HK-2 (cell line): ENCODE data around the gene KRTAP5-11.
"Not testable (repeated sequence)": the region's sequence is repeated elsewhere in the genome, so short reads cannot be mapped to it uniquely, and the experiment has no call there.

Experiments
- DNase-seq: peaks from one replicate; pipeline ENCODE4 v3.0.0-alpha.2; 2018; ENCODE audit not compliant: unreplicated experiment

The KRTAP5-11 gene

GRCh38 chr11:71556018-71556417, 26.7 kb downstream of the KRTAP5-11 start:
- DNase-seq = no peak

- DNase-seq = no peak
Measured at GRCh38 chr11:71555508-71555907, 27.2 kb downstream of the KRTAP5-11 start.

- DNase-seq = no peak
Measured at GRCh38 chr11:71554996-71555395, 27.7 kb downstream of the KRTAP5-11 start.

GRCh38 chr11:71551711-71552110, 31.0 kb downstream of the KRTAP5-11 start:
- DNase-seq = no peak

- DNase-seq = no peak
Measured at GRCh38 chr11:71548716-71549151, 33.9 kb downstream of the KRTAP5-11 start.

DNA sequence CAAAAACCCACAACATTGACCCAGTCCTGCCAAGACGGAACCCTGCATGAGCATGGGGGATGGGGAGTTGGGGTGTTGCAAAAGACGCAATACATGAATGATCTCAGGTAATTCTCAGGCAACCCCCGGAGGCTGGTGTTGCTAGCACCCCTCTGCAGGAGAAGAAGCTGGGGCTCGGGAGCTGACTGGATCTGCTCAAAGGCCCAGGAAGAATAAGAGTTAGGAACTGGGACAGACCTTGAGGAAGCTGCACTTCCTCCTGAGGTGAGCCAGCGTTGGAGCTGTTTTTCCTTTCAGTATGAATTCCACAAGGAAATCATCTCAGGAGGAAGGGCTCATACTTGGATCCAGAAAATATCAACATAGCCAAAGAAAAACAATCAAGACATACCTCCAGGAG, 34.6 kb downstream of the KRTAP5-11 start, which contains the start of gene KRTAP5-9:
Gene KRTAP5-9 (plus strand): TSS at position 301 of the 400 bp plus-strand sequence. CDS start 238 bp downstream, outside the sequence.
- no peak for DNase-seq

DNA sequence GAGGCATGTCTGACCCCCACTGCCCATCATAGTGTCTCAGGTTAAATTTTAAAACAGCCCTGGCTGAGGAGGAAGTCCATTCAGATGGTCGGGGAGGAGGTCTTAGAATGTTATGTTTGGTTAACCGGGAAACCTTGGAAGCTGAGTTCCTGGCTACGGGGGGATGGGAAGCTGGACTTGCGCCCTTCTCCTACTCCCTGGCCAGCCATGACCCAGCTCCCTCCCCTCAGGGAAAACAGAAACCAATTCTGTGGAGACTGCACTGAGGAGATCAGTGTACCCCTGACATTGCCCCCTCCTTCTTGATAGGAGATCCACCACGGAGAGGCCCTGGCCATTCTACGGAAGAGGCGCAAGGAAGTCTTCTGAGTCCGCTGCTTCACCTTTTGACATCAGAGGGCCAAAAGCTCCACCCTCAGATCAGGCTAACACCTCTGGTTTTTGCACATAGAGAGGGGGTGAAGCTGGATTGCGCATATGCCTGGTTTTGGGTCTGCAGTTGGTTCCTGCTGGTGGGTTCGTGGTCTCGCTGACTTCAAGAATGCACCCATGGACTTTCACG, 37.2 kb downstream of the KRTAP5-11 start:
- no peak for DNase-seq

DNA sequence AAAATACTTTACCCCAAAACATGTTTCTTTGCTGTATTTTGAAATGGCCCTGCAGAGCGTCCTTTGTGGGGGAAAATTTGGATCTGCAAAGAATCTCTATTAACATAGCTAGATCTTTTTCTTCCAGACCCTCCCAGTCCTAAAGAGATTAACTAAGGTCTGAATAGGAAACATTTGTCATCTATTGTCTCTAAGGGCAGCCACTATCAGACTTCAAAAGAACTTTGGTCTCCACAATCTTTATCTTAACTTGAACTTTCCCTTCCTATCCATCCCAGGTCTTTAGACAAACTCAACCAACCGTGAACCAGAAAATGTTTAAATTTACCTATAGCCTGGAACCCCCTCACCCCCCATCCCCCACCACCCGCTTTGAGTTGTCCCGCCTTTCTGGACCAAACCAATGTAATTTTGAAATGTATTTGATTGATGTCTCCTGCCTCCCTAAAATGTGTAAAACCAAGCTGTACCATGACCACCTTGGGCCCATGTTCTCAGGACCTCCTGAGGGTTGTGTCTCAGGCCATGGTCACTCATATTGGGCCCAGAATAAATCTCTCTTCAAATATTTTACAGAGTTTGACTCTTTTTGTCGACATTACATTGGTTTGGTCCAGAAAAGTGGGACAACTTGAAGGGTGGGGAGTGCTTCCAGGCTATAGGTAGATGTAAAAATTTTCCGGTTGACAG, 38.0 kb downstream of the KRTAP5-11 start:
- DNase-seq = no peak

DNA sequence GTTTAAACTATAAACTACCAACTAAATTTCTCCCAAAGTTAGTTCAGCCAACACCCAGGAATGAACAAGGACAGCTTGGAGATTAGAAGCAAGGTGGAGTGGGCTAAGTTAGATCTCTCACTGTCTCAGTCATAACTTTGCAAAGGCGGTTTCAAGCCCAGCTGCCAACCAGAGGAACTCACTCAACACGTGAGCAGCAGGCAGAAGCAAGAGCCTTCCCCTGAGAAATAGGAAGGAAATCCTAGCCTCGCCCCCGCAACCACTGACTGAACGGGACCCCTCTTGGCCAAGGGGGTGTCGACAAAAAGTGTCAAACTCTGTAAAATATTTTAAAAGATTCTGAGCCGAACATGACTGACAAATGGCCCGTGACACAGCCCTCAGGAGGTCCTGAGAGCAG, 38.8 kb downstream of the KRTAP5-11 start:
- no peak for DNase-seq

DNA sequence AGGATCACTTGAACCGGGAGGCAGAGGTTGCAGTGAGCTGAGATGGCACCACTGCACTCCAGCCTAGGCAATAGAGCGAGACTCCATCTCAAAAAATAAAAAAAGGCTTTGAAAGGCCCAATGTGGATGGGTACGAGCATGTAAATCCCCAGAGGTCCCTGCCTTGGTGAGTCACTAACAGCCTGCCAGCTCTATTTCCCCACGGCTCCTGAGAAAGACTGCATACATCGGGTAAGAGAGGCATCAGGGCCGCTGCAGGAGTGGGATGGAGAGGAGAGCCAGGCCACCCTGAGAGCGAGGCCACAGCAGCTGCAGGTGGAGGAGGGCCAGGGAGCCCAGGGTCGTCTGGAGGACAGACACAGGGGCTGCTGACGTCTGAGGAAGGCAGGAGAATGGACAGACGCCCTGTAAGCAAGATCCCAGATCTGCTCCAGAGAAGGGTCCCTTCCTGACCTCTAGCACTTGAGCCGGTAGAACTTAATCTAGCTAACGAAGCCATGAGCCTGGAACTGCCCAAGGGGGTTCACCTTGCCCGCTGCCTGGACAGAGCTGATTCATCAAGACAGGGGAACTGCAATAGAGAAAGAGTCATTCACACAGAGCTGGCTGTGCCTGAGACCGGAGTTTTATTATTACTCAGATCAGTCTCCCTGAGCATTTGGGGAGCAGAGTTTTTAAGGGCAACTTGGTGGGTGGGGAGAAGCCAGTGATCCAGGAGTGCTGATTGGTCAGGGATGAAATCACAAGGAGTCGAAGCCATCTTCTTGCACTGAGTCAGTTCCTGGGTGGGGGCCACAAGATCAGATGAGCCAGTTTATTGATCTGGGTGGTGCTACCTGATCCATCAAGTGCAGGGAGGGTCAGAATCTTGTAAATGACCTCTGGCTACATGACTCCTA, 39.5 kb downstream of the KRTAP5-11 start:
- no peak for DNase-seq

- DNase-seq = no peak
Measured at GRCh38 chr11:71542382-71542781, 40.3 kb downstream of the KRTAP5-11 start.

DNA sequence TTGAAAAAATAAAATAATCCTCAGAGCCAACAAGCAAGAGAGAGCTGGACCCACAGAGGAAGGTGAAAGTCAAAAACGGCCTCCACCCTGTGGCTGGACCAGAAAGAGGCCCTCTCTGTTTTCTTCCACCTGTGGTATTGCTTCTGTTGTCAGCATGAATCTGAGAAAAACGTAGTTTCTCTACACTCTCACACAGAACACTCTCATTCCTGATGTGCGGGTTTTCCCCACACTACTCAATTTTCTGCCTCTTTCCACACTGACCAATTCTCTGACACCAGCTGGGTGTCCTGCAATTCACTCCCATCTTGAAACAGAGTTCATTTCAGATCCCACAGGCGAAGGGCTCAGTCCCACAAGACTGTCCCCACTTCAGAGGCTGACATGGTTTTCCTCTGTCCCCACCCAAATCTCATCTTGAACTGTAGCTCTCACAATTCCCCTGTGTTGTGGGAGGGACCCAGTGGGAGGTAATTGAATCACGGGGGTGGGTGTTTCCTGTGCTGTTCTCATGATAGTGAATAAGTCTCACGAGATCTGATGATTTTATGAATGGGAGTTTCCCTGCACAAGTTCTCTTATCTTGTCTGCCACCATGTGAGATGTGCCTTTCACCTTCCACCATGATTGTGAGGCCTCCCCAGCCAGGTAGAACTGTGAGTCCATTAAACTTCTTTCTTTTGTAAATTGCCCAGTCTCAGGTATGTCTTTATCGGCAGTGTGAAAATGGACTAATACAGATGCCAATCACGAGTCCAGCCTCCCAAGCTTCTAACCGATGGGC, 42.0 kb downstream of the KRTAP5-11 start:
- not testable (repeated sequence) for DNase-seq

- not testable (repeated sequence) for DNase-seq
Measured at GRCh38 chr11:71539971-71540370, 42.7 kb downstream of the KRTAP5-11 start.

DNA sequence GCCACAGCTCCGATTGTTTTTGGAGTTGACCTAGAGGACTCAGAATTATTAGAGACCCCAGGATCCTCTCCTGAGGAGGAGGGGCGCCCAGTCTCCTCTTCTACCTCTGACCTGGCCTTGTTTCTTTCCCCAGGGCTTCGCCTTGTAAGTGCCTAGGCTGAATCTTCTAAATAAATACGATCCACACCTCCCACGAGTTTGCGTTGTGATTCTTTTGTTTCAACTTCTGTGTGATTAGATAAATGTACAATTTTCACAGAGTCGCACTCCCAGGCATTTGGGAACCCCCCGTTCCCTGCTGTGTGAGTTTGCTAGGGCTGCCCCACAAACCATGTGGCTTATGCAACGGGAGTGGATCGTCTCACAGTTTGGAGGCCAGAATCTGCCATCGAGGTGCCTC, 43.7 kb downstream of the KRTAP5-11 start:
- DNase-seq = no peak

DNA sequence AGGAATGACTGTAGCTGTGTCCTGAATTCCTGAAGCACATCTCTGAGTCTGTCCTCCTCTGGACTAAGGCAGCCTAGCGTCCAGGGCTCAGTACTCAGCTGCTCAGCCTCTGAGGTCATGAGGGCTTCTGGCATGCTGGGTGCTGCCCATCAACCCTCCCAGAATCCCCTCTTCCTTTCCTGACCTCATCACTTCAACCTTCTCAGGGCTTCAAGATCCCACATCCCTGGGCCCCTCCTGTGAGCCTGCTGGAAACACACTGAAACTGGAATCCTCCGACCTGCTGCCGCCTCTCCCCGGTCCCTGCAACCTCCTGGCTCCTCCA, 44.0 kb downstream of the KRTAP5-11 start:
- no peak for DNase-seq

- DNase-seq = not testable (repeated sequence)
Measured at GRCh38 chr11:71537977-71538665, 44.6 kb downstream of the KRTAP5-11 start, which contains the start of gene KRTAP5-8. Gene KRTAP5-8, plus strand, starts transcription at chr11:71538025. Its CDS starts 31 bp downstream, at chr11:71538056.

DNA sequence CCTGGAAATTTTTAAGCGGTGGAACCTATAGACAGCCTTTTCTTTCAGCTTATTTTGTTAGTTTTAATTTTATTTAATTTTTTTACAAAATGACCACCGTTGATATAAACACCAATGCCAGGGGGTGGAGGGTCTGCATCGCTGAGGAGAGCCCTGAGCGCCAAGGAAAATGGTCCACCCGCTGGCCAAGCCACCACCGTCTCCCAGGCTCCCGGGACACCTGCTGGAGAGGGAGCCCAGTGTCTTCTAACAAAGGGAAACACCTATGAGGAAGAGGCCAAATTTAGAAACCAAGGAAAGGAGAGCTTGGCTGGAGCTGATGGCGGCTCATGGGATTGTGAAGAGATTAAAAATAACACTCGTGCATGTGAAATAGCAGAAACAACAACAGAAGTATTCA, 45.1 kb downstream of the KRTAP5-11 start:
- no peak for DNase-seq

- no peak for DNase-seq
Measured at GRCh38 chr11:71535825-71536224, 46.9 kb downstream of the KRTAP5-11 start.

DNA sequence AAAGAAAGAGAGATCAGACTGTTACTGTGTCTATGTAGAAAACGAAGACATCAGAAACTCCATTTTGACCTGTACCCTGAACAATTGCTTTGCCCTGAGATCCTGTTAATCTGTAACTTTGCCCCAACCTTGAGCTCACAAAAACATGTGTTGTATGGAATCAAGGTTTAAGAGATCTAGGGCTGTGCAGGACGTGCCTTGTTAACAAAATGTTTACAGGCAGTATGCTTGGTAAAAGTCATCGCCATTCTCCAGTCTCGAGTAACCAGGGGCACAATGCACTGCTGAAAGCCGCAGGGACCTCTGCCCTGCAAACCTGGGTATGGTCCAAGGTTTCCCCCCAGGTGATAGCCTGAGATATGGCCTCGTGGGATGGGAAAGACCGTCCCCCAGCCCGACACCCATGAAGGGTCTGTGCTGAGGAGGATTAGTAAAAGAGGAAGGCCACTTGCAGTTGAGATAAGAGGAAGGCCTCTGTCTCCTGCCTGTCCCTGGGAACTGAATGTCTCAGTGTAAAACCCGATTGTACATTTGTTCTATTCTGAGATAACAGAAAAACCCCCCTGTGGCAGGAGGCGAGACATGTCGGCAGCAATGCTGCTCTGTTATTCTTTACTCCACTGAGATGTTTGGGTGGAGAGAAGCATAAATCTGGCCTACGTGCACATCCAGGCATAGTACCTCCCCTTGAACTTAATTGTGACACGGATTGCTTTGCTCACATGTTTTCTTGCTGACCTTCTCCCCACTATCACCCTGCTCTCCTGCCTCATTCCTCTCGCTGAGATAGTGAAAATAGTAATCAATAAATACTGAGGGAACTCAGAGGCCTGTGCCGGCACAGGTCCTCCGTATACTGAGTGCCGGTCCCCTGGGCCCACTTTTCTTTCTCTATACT, 47.7 kb downstream of the KRTAP5-11 start:
- DNase-seq = not testable (repeated sequence)

GRCh38 chr11:71532036-71532610, 50.6 kb downstream of the KRTAP5-11 start:
- DNase-seq = no peak
